ENCODE data around the gene C19orf25.
"Not testable (repeated sequence)": the region's sequence is repeated elsewhere in the genome, so short reads cannot be mapped to it uniquely, and the experiment has no call there.

C19orf25 gene

GRCh38 chr19:1445932-1446712 lies 32.9 kb downstream of the C19orf25 start:
- DNase-seq = peak; percentile 19

DNA sequence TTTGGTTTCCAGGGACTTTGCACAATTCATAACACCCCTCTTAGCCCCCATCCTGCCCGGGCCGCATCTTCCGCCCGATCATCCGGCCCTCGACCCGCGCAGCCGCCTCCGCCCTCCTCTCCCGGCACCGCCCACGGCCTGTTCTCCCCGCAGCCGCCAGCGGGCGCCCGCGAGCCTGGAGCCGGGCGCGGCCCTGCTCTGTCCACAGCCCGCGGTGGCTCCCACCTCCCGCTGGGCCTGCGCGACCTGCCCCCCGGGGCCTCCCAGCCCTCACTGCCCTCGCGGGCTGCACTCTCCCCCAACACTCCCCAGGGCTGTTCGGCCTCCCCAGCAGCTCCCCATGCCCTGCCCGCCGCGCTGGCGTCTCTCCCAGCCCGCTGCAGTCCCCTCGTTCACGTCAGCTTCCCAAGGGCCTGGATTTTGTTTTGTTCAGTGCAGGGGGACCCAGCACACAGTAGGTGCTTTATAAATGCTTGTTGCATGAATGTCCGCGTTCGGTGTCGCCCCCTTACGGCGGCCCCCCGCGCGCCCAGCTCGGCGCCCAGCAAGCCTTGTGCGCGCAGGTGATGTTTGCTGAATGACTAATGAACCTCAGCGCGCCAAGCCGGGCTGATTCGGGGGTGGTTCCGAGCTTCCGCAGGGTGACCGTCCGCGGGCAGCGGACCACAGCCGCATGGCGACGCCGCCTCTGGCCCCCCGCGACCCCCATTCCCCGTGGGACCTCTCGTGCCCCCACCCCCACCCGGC lies 33.7 kb downstream of the C19orf25 start:
- peak; percentile 38 for DNase-seq

DNA sequence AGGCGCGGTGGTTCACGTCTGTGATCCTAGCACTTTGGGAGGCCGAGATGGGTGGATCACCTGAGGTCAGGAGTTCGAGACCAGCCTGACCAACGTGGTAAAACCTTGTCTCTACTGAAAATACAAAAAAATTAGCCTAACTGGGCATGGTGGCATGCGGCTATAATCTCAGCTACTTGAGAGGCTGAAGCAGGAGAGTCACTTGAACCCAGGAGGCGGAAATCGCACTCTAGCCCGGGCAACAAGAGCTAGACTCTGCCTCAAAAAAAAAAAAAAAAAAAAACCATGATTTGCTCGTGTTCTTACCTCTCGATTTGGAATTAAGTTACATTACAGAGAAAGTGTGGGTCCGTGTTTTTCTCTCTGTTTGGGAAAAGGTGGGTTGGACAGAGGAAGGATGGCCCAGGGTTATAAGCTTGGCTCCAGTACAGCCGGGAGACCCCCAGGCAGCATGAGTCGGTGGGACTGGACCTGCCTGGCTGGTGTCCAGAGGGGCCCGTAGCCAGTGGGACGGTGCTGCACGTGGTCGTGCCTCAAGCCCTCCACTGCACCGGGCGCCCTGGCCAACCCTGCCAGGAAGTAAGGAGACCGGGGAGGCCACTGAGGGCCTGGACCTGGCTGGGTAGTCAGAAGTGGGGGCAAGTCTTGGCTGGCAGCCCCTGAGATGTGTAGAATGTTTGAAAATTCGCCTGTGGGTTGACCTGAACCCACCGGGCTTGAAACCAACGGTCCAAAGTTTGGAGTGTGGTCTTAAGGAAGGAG lies 37.2 kb downstream of the C19orf25 start:
- DNase-seq = no peak

GRCh38 chr19:1441022-1441426 lies 38.0 kb downstream of the C19orf25 start:
- no peak for DNase-seq

GRCh38 chr19:1440418-1440801 lies 38.6 kb downstream of the C19orf25 start:
- no peak for DNase-seq

DNA sequence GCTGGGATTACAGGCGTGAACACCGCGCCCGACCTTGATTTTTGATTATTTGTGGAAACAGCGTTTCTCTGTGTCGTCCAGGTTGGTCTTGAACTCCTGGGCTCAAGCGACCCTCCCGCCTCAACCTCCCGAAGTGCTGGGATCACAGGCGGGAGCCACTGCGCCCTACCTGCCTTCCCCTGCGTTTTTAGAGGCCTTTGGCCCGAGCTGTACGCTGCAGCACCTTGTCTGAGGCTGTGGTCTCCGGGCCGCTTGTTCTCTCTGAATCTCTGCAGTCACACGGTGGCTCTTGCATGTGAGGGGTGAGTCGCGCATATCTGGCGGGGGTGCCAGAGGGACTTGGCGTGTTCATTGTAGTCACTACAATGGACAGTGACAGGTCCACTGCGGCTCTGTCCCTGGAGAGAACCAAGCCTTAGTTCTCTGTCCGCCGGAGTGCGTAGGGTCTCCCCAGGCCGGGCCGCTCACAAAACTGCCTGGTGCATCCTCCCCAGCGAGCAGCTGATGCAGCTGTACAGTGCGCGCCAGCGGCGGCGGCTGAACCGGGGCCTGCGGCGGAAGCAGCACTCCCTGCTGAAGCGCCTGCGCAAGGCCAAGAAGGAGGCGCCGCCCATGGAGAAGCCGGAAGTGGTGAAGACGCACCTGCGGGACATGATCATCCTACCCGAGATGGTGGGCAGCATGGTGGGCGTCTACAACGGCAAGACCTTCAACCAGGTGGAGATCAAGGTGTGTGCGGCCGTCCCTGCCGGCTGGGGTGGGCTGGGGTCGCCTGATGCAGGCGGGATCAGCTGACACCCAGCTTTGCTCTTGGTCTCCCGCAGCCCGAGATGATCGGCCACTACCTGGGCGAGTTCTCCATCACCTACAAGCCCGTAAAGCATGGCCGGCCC lies 39.2 kb downstream of the C19orf25 start:
- not testable (repeated sequence) for DNase-seq

GRCh38 chr19:1438933-1439354 lies 40.1 kb downstream of the C19orf25 start:
- DNase-seq = no peak

GRCh38 chr19:1438035-1438932 lies 40.7 kb downstream of the C19orf25 start, which contains the start of gene RPS15:
TSS of gene RPS15 (plus strand) at chr19:1438396. CDS start at chr19:1438426, 30 bp downstream.
- peak; percentile 92 for DNase-seq

DNA sequence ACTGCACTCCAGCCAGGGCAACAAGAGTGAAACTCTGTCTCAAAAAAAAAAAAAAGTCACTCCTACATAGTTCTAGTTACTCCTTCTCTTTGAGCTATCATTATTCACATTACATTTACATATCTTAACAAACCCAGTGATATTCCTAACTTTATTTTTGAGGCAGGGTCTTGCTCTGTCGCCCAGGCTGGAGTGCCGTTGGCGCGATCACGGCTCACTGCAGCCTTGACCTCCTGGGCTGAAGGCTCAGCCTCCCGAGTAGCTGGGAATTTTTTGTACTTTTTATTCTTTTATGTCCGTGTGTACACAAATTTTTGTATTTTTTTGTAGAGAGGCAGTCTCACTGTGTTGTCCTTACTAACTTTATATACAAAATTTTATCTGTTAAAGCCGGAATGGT lies 41.4 kb downstream of the C19orf25 start:
- no peak for DNase-seq

- no peak for DNase-seq
Measured at GRCh38 chr19:1435378-1435989, 43.5 kb downstream of the C19orf25 start.

- DNase-seq = no peak
Measured at GRCh38 chr19:1434577-1435060, 44.4 kb downstream of the C19orf25 start.

GRCh38 chr19:1434040-1434366 lies 45.0 kb downstream of the C19orf25 start:
- no peak for DNase-seq

- DNase-seq = no peak
Measured at GRCh38 chr19:1433119-1434039, 45.6 kb downstream of the C19orf25 start.

DNA sequence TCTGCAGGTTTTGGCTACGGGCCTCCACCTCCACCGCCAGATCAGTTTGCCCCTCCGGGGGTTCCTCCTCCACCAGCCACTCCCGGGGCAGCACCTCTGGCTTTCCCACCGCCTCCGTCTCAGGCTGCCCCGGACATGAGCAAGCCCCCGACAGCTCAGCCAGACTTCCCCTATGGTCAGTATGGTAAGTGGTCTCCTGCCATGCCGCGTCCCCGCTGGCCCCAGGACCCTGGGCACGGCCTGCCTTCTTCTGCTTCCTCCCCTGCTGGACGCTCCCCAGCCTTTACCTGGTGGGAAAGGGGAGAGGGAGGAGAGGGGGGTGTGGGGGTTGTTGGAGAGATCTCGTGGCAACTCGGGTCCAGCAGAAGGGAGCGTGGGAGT lies 46.5 kb downstream of the C19orf25 start:
- DNase-seq = no peak

- DNase-seq = no peak
Measured at GRCh38 chr19:1431759-1432506, 47.1 kb downstream of the C19orf25 start.

- no peak for DNase-seq
Measured at GRCh38 chr19:1430246-1430645, 48.8 kb downstream of the C19orf25 start.

DNA sequence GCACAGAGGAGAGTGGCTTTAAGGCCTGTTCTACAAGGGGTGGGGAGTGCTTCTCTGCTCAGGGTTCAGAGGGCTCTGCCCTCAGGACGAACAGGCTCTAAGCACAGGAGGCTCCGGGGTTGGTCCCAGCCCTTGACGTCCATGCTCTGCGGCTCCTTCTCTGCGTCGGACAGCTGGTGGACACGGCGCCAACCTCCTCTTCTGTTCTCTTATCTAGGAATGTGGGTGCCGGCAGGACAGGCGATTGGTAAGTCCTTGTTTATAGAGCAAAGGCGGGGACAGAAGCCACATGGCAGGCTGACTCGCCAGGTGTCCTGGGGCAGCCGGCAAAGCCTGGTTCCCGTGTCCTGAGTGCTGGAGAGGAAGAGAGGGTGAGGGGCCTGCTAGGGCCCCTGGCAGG lies 49.3 kb downstream of the C19orf25 start:
- DNase-seq = no peak

- no peak for DNase-seq
Measured at GRCh38 chr19:1428738-1429391, 50.1 kb downstream of the C19orf25 start.

Measured in fibroblast of upper back skin (primary cell).